Body of pancreas (tissue), 4 donors: Measurements from ENCODE around the gene FAM98C. TPM values are rescaled to one million over a fixed set of nuclear protein-coding genes. Genes with fewer than 3 reads are reported as not detected.

ENCODE experiments used
- ATAC-seq: fragments of 150-250 bp; one replicate; pipeline ENCODE4 v1.9.1; 2016
- DNase-seq, 4 donors: peaks; one replicate each; pipeline ENCODE4 v3.0.0-alpha.2; 2019
- H3K27ac ChIP-seq, 4 donors: fragments of 200-600 bp; sonication (generic); 1 replicate in 3 of 4; 2 replicates in 1 of 4; pipeline versions ENCODE4 v1.5.1 to v1.6.1; 2016 to 2019; ENCODE audit warnings: mild to moderate bottlenecking in 1 of 4, mixed read lengths in 1 of 4, moderate library complexity in 1 of 4
- H3K27me3 ChIP-seq, 2 donors: fragments of 200-600 bp; sonication (generic); one replicate each; pipeline ENCODE4 v1.6.0; 2016; ENCODE audit warnings: mild to moderate bottlenecking in 1 of 2
- H3K36me3 ChIP-seq, 2 donors: fragments of 200-600 bp; sonication (generic); replicated peaks in 1 of 2; 2 replicates each; pipeline ENCODE4 v1.5.1; 2016; ENCODE audit warnings: low read depth in 2 of 2; ENCODE audit not compliant: insufficient read depth in 1 of 2
- H3K4me1 ChIP-seq: fragments of 200-600 bp; sonication (generic); one replicate; pipeline ENCODE4 v1.6.0; 2016
- H3K4me3 ChIP-seq, 2 donors: fragments of 200-600 bp; sonication (generic); 1 replicate in 1 of 2; 2 replicates in 1 of 2; pipeline ENCODE4 v1.5.1; 2016 to 2019
- H3K9me3 ChIP-seq, 3 donors: fragments of 200-600 bp; sonication (generic); 1 replicate in 2 of 3; 2 replicates in 1 of 3; pipeline ENCODE4 v1.5.1; 2016
- POLR2A ChIP-seq, 3 donors: fragments of 450-650 bp; IDR thresholded peaks; one replicate each; pipeline ENCODE4 v1.6.1; 2016; ENCODE audit warnings: antibody characterized with exemption in 3 of 3, mild to moderate bottlenecking in 2 of 3
- WGBS, 2 donors: methylation state at CpG; one replicate each; pipeline ENCODE4 v1.1.5; 2017; 5-methylcytosine and 5-hydroxymethylcytosine counted together
- intact Hi-C: fragments of 100-400 bp; cut with DNase I; formaldehyde crosslinking; loops from one replicate; pipeline ENCODE4 v1.15.1; 2023
- total RNA-seq, 2 donors: library from RNA; depleted of rRNA; stranded (reverse); fragments of >200 nt; gene quantifications; one replicate each; pipeline ENCODE4 v1.1.0, GENCODE V29; 2016
- TF ChIP-seq, protein P1 (sequence below), 7 experiments: fragments of 450-650 bp in 4 of 7; fragments of 200-600 bp in 3 of 7; sonication (generic) in 3 of 7; IDR thresholded peaks; one replicate each; pipeline ENCODE4 v1.5.1; 2016 to 2019; ENCODE audit warnings: antibody characterized with exemption in 7 of 7

FAM98C gene
- total RNA-seq, 2 donors from 2014 or later, result 24.9 to 51.4 TPM

DNA sequence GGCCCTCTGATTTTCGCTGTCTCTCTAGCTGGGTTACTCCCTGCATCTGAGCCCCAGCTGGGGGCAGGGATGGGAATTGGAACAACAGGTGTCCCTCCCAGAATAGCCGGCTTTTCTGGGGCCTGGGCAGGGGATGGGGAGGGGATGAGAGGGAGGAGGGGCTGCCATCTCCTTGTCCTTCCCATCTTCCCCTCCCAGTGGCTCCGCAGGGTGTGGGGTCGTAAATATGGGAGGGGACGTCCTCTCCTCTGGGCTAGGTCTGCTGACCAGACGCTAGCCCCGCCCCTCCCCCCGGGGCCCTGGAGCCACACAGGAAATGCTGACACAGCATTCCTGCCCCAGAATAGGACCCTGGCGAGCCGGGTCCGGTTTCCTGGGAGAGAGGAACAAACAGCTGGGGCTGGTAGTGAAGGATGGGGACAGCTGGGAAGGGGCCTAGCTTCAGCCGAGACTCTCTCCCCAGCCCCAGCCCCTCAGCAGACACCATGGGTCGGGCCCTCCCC is 31.7 kb downstream of the FAM98C start:
- Histone ChIP-seq H3K36me3 (no peaks in the 10 kb centered on the region), H3K9me3 (no peaks in the 10 kb centered on the region), H3K27me3 (peaks cover 0 to 10% of the 10 kb centered on the region in 2 donors), H3K4me1 (no peaks in the 10 kb centered on the region), H3K27ac (no peak overlapping the region), H3K4me3 (no peak overlapping the region)
- no peak for ATAC-seq
- intact Hi-C loops, result no loop called here
- no peak for DNase-seq
- 8 to 10% methylated on average over 8 to 13 of the region's 13 CpGs for WGBS, 2 donors
- TF ChIP-seq, protein P1, sequence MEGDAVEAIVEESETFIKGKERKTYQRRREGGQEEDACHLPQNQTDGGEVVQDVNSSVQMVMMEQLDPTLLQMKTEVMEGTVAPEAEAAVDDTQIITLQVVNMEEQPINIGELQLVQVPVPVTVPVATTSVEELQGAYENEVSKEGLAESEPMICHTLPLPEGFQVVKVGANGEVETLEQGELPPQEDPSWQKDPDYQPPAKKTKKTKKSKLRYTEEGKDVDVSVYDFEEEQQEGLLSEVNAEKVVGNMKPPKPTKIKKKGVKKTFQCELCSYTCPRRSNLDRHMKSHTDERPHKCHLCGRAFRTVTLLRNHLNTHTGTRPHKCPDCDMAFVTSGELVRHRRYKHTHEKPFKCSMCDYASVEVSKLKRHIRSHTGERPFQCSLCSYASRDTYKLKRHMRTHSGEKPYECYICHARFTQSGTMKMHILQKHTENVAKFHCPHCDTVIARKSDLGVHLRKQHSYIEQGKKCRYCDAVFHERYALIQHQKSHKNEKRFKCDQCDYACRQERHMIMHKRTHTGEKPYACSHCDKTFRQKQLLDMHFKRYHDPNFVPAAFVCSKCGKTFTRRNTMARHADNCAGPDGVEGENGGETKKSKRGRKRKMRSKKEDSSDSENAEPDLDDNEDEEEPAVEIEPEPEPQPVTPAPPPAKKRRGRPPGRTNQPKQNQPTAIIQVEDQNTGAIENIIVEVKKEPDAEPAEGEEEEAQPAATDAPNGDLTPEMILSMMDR (IDR thresholded peaks at IDR 0.05), result no peak
- TF ChIP-seq POLR2A (IDR thresholded peaks at IDR 0.05), result no peak

- H3K4me1 ChIP-seq, result no peaks in the 10 kb centered on the region
- no peak for DNase-seq
- no peak overlapping the region for H3K27ac ChIP-seq
- no peak for TF ChIP-seq POLR2A (IDR thresholded peaks at IDR 0.05)
- TF ChIP-seq, protein P1 (IDR thresholded peaks at IDR 0.05), result no peak
- ATAC-seq, result no peak
- no peaks in the 10 kb centered on the region for H3K36me3 ChIP-seq
- H3K4me3 ChIP-seq, result no peak overlapping the region
- 77 to 86% methylated on average over 5 to 6 of the region's 6 CpGs for WGBS, 2 donors
- H3K9me3 ChIP-seq, result no peaks in the 10 kb centered on the region
- intact Hi-C loops, result no loop called here
- peaks cover 0 to 10% of the 10 kb centered on the region in 2 donors for H3K27me3 ChIP-seq
Observed at GRCh38 chr19:38437295-38437694, 34.4 kb downstream of the FAM98C start.

- no peak overlapping the region for H3K4me3 ChIP-seq
- intact Hi-C loops, result no loop called here
- no peaks in the 10 kb centered on the region for H3K36me3 ChIP-seq
- DNase-seq (no peak), ATAC-seq (no peak)
- H3K4me1 ChIP-seq, result no peaks in the 10 kb centered on the region
- 74 to 79% methylated on average over 2 of the region's 2 CpGs for WGBS, 2 donors
- no peaks in the 10 kb centered on the region for H3K9me3 ChIP-seq
- H3K27ac ChIP-seq, result no peak overlapping the region
- TF ChIP-seq, protein P1 (IDR thresholded peaks at IDR 0.05), result no peak
- TF ChIP-seq POLR2A (IDR thresholded peaks at IDR 0.05), result no peak
- H3K27me3 ChIP-seq, result peaks cover 0 to 10% of the 10 kb centered on the region in 2 donors
Observed at GRCh38 chr19:38437917-38438316, 35.0 kb downstream of the FAM98C start.

- TF ChIP-seq, protein P1 (IDR thresholded peaks at IDR 0.05), result no peak
- no peak for TF ChIP-seq POLR2A (IDR thresholded peaks at IDR 0.05)
- no peak for ATAC-seq
- Histone ChIP-seq H3K27me3 (no peaks in the 10 kb centered on the region), H3K27ac (no peak overlapping the region), H3K36me3 (no peaks in the 10 kb centered on the region), H3K9me3 (no peaks in the 10 kb centered on the region), H3K4me3 (no peak overlapping the region), H3K4me1 (no peaks in the 10 kb centered on the region)
- no peak for DNase-seq
- 65 to 69% methylated on average over 5 to 13 of the region's 14 CpGs for WGBS, 2 donors
- intact Hi-C loops, result no loop called here
Observed at GRCh38 chr19:38440592-38440991, 37.7 kb downstream of the FAM98C start.

GRCh38 chr19:38441657-38442348 is 38.9 kb downstream of the FAM98C start:
- no peaks in the 10 kb centered on the region for H3K27me3 ChIP-seq
- H3K4me1 ChIP-seq, result no peaks in the 10 kb centered on the region
- H3K36me3 ChIP-seq, result no peaks in the 10 kb centered on the region
- intact Hi-C loops, result no loop called here
- TF ChIP-seq, protein P1 (IDR thresholded peaks at IDR 0.05), result no peak
- no peak for TF ChIP-seq POLR2A (IDR thresholded peaks at IDR 0.05)
- no peak overlapping the region for H3K4me3 ChIP-seq
- DNase-seq, result no peak
- H3K9me3 ChIP-seq, result no peaks in the 10 kb centered on the region
- H3K27ac ChIP-seq, result no peak overlapping the region
- ATAC-seq, result no peak
- 45% methylated on average over 7 of the region's 7 CpGs for WGBS, 2 donors
